Transverse colon (tissue), 3 donors: ENCODE results near the gene CMTM1.
"Not testable (repeated sequence)": the region's sequence is repeated elsewhere in the genome, so short reads cannot be mapped to it uniquely, and the experiment has no call there.

Experiments
- EP300 ChIP-seq: sonication (generic); formaldehyde crosslinking; IDR thresholded peaks from one replicate; pipeline ENCODE4 v1.6.1; 2017; ENCODE audit warnings: antibody characterized with exemption, low read depth
- POLR2A ChIP-seq: fragments of 450-650 bp; IDR thresholded peaks from one replicate; pipeline ENCODE4 v1.6.1; 2016; ENCODE audit warnings: antibody characterized with exemption, mild to moderate bottlenecking, moderate library complexity
- TF ChIP-seq, protein P1 (sequence below), 5 experiments: fragments of 200-600 bp in 3 of 5; fragments of 450-650 bp in 2 of 5; sonication (generic) in 3 of 5; IDR thresholded peaks; 1 replicate in 2 of 5; 2 replicates in 3 of 5; pipeline ENCODE4 v1.5.1; 2016 to 2017; ENCODE audit warnings: antibody characterized with exemption in 5 of 5, inconsistent platforms in 3 of 5, mild to moderate bottlenecking in 2 of 5, moderate library complexity in 1 of 5

- TF ChIP-seq, protein P1, sequence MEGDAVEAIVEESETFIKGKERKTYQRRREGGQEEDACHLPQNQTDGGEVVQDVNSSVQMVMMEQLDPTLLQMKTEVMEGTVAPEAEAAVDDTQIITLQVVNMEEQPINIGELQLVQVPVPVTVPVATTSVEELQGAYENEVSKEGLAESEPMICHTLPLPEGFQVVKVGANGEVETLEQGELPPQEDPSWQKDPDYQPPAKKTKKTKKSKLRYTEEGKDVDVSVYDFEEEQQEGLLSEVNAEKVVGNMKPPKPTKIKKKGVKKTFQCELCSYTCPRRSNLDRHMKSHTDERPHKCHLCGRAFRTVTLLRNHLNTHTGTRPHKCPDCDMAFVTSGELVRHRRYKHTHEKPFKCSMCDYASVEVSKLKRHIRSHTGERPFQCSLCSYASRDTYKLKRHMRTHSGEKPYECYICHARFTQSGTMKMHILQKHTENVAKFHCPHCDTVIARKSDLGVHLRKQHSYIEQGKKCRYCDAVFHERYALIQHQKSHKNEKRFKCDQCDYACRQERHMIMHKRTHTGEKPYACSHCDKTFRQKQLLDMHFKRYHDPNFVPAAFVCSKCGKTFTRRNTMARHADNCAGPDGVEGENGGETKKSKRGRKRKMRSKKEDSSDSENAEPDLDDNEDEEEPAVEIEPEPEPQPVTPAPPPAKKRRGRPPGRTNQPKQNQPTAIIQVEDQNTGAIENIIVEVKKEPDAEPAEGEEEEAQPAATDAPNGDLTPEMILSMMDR (IDR thresholded peaks at IDR 0.05), result not testable (repeated sequence)
- not testable (repeated sequence) for TF ChIP-seq EP300, POLR2A
These were observed 61.6 kb downstream of the CMTM1 start for GRCh38 chr16:66627611-66628378.
